HepG2 (cell line): ENCODE results near the gene POLE. TPM values are rescaled to one million over a fixed set of nuclear protein-coding genes. Genes with fewer than 3 reads are reported as not detected.

Source experiments
- ATAC-seq: fragments of 200-7000 bp; cut with Tn5 transposase; 3 replicates; pipeline ENCODE4 v1.9.1; 2020; ENCODE audit warnings: mild to moderate bottlenecking, moderate library complexity
- BruUV-seq: library from RNA; stranded (reverse); fragments of 400-500 nt; replicated peaks from 2 replicates; lab custom pipeline; 2021; lab: Mats Ljungman, UMichigan
- CTCF ChIA-PET: fragments of 300-600 bp; formaldehyde crosslinking; extraction: SDS; loops from one replicate; lab custom pipeline; 2021; ENCODE audit warnings: low total read pairs, inconsistent platforms, low intra/inter-chr PET ratio; lab: Yijun Ruan, JAX
- POLR2A ChIA-PET: fragments of 350-600 bp; sonication (Branson Sonifier 250); formaldehyde crosslinking; loops from one replicate; lab custom pipeline; 2020; ENCODE audit warnings: antibody characterized with exemption, inconsistent platforms; lab: Yijun Ruan, JAX
- DNase-seq: peaks from one replicate; pipeline ENCODE4 v3.0.0-alpha.2; 2015; ENCODE audit warnings: low spot score
- FAIRE-seq: peaks from 3 replicates; lab custom pipeline; 2011; peaks lifted over from hg19 to GRCh38; lab: Jason Lieb, UNC
- H2AFZ ChIP-seq: one replicate; pipeline ENCODE4 v1.6.1; 2011; ENCODE audit warnings: low read length, inconsistent platforms
- H3K27ac ChIP-seq: fragments of 300-600 bp; 3 replicates; pipeline ENCODE4 v1.8.0; 2011; ENCODE audit warnings: mixed run types, mild to moderate bottlenecking, mixed read lengths, low read length, inconsistent platforms; ENCODE audit not compliant: insufficient read depth; ENCODE audit errors: extremely low read length
- H3K27me3 ChIP-seq, 2 experiments: fragments of 200-600 bp in 1 of 2; 2 replicates in 1 of 2; 3 replicates in 1 of 2; pipeline versions ENCODE4 v1.6.0 to v1.8.0; 2011; ENCODE audit warnings: low read length in 2 of 2, mild to moderate bottlenecking in 2 of 2, moderate library complexity in 2 of 2, inconsistent platforms in 1 of 2; ENCODE audit not compliant: insufficient read depth in 2 of 2, control insufficient read depth in 1 of 2
- H3K36me3 ChIP-seq, 2 experiments: fragments of 200-600 bp in 1 of 2; replicated peaks in 1 of 2; 2 replicates in 1 of 2; 3 replicates in 1 of 2; pipeline versions ENCODE4 v1.5.1 to v1.8.0; 2011; ENCODE audit warnings: low read length in 2 of 2, inconsistent platforms in 1 of 2; ENCODE audit not compliant: insufficient read depth in 2 of 2, control insufficient read depth in 1 of 2
- H3K4me1 ChIP-seq: 2 replicates; pipeline ENCODE4 v1.5.1; 2012; ENCODE audit warnings: low read length, inconsistent platforms; ENCODE audit not compliant: insufficient read depth
- H3K4me2 ChIP-seq: 2 replicates; pipeline ENCODE4 v1.6.0; 2011; ENCODE audit warnings: low read depth, low read length, inconsistent platforms
- H3K4me3 ChIP-seq, 3 experiments: fragments of 200-600 bp in 1 of 3; sonication (generic), shearing (Covaris generic) in 1 of 3; replicated peaks in 1 of 3; 2 replicates each; pipeline ENCODE4 v1.5.1; 2011 to 2016; ENCODE audit warnings: low read length in 3 of 3, inconsistent platforms in 2 of 3, low read depth in 2 of 3, mild to moderate bottlenecking in 2 of 3, control low read depth in 1 of 3, mixed read lengths in 1 of 3; ENCODE audit not compliant: insufficient read depth in 1 of 3
- H3K79me2 ChIP-seq: one replicate; pipeline ENCODE4 v1.6.1; 2011; ENCODE audit warnings: low read length, inconsistent platforms; ENCODE audit not compliant: insufficient read depth
- H3K9ac ChIP-seq: 2 replicates; pipeline ENCODE4 v1.6.0; 2011; ENCODE audit warnings: mild to moderate bottlenecking, low read depth, low read length, inconsistent platforms; ENCODE audit not compliant: insufficient read depth
- H3K9me3 ChIP-seq: 2 replicates; pipeline ENCODE4 v1.5.1; 2012; ENCODE audit warnings: mild to moderate bottlenecking, low read length
- H4K20me1 ChIP-seq: 2 replicates; pipeline ENCODE4 v1.6.0; 2011; ENCODE audit warnings: inconsistent platforms, mild to moderate bottlenecking, low read length, moderate library complexity; ENCODE audit not compliant: insufficient read depth
- BORCS8-MEF2B ChIP-seq: sonication (generic); formaldehyde crosslinking; IDR thresholded peaks from 2 replicates; pipeline ENCODE4 v1.8.0; 2022; ENCODE audit warnings: mild to moderate bottlenecking, missing genetic modification reagents
- GABPA ChIP-seq, 2 experiments: IDR thresholded peaks; 2 replicates each; pipeline ENCODE4 v1.6.1; 2011 to 2016; ENCODE audit warnings: low read depth in 2 of 2, low read length in 1 of 2, missing biosample characterization in 1 of 2, missing genetic modification characterization in 1 of 2
- HNRNPLL ChIP-seq: fragments of 200-400 bp; formaldehyde crosslinking; IDR thresholded peaks from 2 replicates; pipeline ENCODE4 v1.6.1; 2017; ENCODE audit warnings: mild to moderate bottlenecking, low read depth, low read length; ENCODE audit not compliant: poor library complexity, severe bottlenecking
- MTA1 ChIP-seq: sonication (generic); formaldehyde crosslinking; IDR thresholded peaks from 2 replicates; pipeline ENCODE4 v1.4.0; 2020; ENCODE audit warnings: missing genetic modification reagents, mild to moderate bottlenecking, borderline replicate concordance
- NPAS2 ChIP-seq: sonication (generic); formaldehyde crosslinking; IDR thresholded peaks from 2 replicates; pipeline ENCODE4 v1.8.0; 2022; ENCODE audit warnings: mild to moderate bottlenecking, missing genetic modification reagents, borderline replicate concordance
- PBX3 ChIP-seq: sonication (generic); formaldehyde crosslinking; IDR thresholded peaks from 2 replicates; pipeline ENCODE4 v1.8.1; 2023; ENCODE audit warnings: missing genetic modification reagents, inconsistent platforms, borderline replicate concordance
- SP1 ChIP-seq, 2 experiments: fragments of 450-650 bp in 1 of 2; sonication (generic) in 1 of 2; formaldehyde crosslinking in 1 of 2; IDR thresholded peaks; 2 replicates each; pipeline versions ENCODE4 v1.4.0 to v1.6.1; 2016 to 2020; ENCODE audit warnings: missing genetic modification reagents in 1 of 2
- STAG1 ChIP-seq: sonication (generic); formaldehyde crosslinking; IDR thresholded peaks from 2 replicates; pipeline ENCODE4 v1.4.0; 2020; ENCODE audit warnings: missing genetic modification reagents
- ZFP62 ChIP-seq: sonication (generic); formaldehyde crosslinking; IDR thresholded peaks from 2 replicates; pipeline ENCODE4 v1.4.0; 2020; ENCODE audit warnings: missing genetic modification reagents
- ZNF180 ChIP-seq: sonication (generic); formaldehyde crosslinking; IDR thresholded peaks from 2 replicates; pipeline ENCODE4 v1.4.0; 2020; ENCODE audit warnings: low read depth, missing genetic modification reagents, borderline replicate concordance
- ZNF276 ChIP-seq: sonication (generic); formaldehyde crosslinking; IDR thresholded peaks from 2 replicates; pipeline ENCODE4 v1.4.0; 2020; ENCODE audit warnings: mild to moderate bottlenecking, low read depth, missing genetic modification reagents
- ZNF335 ChIP-seq: sonication (generic); formaldehyde crosslinking; IDR thresholded peaks from 2 replicates; pipeline ENCODE4 v1.4.0; 2020; ENCODE audit warnings: missing genetic modification reagents
- ZNF432 ChIP-seq: sonication (generic); formaldehyde crosslinking; IDR thresholded peaks from 2 replicates; pipeline ENCODE4 v1.5.0; 2020; ENCODE audit warnings: missing genetic modification reagents, mild to moderate bottlenecking, borderline replicate concordance
- ZNF512B ChIP-seq: sonication (generic); formaldehyde crosslinking; IDR thresholded peaks from 2 replicates; pipeline ENCODE4 v1.5.1; 2020; ENCODE audit warnings: missing genetic modification reagents, mild to moderate bottlenecking, borderline replicate concordance
- ZNF790 ChIP-seq: sonication (generic); formaldehyde crosslinking; IDR thresholded peaks from 2 replicates; pipeline ENCODE4 v1.8.0; 2022; ENCODE audit warnings: missing genetic modification reagents, mild to moderate bottlenecking, borderline replicate concordance
- WGBS: methylation state at CpG from one replicate; pipeline ENCODE4 v1.1.6; 2017; ENCODE audit warnings: low lambda C conversion rate; 5-methylcytosine and 5-hydroxymethylcytosine counted together
- in situ Hi-C: cut with HindIII; loops from 2 replicates; pipeline ENCODE4 v1.10.0; 2017; ENCODE audit warnings: low pct_unique_long_range_greater_than_20kb; ENCODE audit not compliant: extremely low pct_ligation_motif_present
- intact Hi-C: fragments of 100-400 bp; cut with micrococcal nuclease; formaldehyde crosslinking; loops from one replicate; pipeline ENCODE4 v1.10.0; 2022; ENCODE audit not compliant: unreplicated experiment
- polyA plus RNA-seq, 8 experiments: library from polyadenylated mRNA; depleted of rRNA in 3 of 8; stranded (reverse) in 7 of 8; unstranded in 1 of 8; fragments of >200 nt; fragmentation: Illumina TruSeq in 4 of 8; extraction: Trizol in 4 of 8; gene quantifications; 2 replicates each; pipeline versions ENCODE4 v1.2.1 to v1.2.3, GENCODE V29; 2011 to 2016; ENCODE audit warnings: low read depth in 4 of 8, missing spikeins in 1 of 8, mixed read lengths in 1 of 8; ENCODE audit not compliant: insufficient read depth in 1 of 8
- total RNA-seq, 5 experiments: library from RNA; depleted of rRNA; stranded (reverse); fragments of >200 nt; fragmentation: Illumina TruSeq; extraction: Trizol; gene quantifications; 2 replicates each; pipeline ENCODE4 v1.2.3, GENCODE V29; 2016; ENCODE audit warnings: low read depth in 1 of 5

The POLE gene
- total and polyA plus RNA-seq, 2 of the 13 experiments (the other 11 are each of a cell fraction or from before 2014, with no cell fraction given): 25.3 to 52.2 TPM

GRCh38 chr12:132625731-132626430, 61.3 kb downstream of the POLE start:
- 96% methylated on average over 17 of the region's 24 CpGs for WGBS
- H3K27ac ChIP-seq: no peak overlapping the region
- no peaks in the 10 kb centered on the region; the same call in 1 of the 2 replicates for H4K20me1 ChIP-seq
- H3K36me3 ChIP-seq: peaks cover 15 to 37% of the 10 kb centered on the region in 2 experiments; a peak in 3 of 5 replicates
- intact Hi-C loops: no loop called here
- H3K79me2 ChIP-seq: no peaks in the 10 kb centered on the region
- no peak overlapping the region for H3K4me3 ChIP-seq
- no TSS peak for BruUV-seq
- no peak for DNase-seq
- no peaks in the 10 kb centered on the region for H3K27me3 ChIP-seq
- H3K9ac ChIP-seq: no peak overlapping the region
- no peak overlapping the region for H3K4me2 ChIP-seq
- ChIA-PET POLR2A (no interaction called here), CTCF (no interaction called here)
- FAIRE-seq: no peak
- peaks cover 10% of the 10 kb centered on the region for H3K4me1 ChIP-seq
- in situ Hi-C loops: no loop called here
- H3K9me3 ChIP-seq: no peaks in the 10 kb centered on the region
- H2AFZ ChIP-seq: no peak overlapping the region
- no peak for ATAC-seq
- TF ChIP-seq ZFP62 (CRISPR knock-in tag) (no peak), PBX3 (CRISPR knock-in tag) (no peak), ZNF512B (no peak), STAG1 (no peak), MTA1 (CRISPR knock-in tag) (no peak), SP1 (IDR thresholded peaks at IDR 0.05) (no peak), SP1 (CRISPR knock-in tag; IDR thresholded peaks at IDR 0.05) (no peak), BORCS8-MEF2B (CRISPR knock-in tag) (no peak), ZNF790 (CRISPR knock-in tag) (no peak), HNRNPLL (no peak), ZNF276 (CRISPR knock-in tag) (no peak), NPAS2 (CRISPR knock-in tag) (no peak), ZNF335 (CRISPR knock-in tag) (no peak), ZNF432 (CRISPR knock-in tag) (no peak), ZNF180 (CRISPR knock-in tag) (no peak), GABPA (IDR thresholded peaks at IDR 0.05; ENCODE audit: low read depth, low read length) (no peak), GABPA (CRISPR knock-in tag; IDR thresholded peaks at IDR 0.05; ENCODE audit: low read depth) (no peak)
